Astrocyte of the cerebellum (primary cell): ENCODE results near the gene RHOXF2.
"Not testable (repeated sequence)": the region's sequence is repeated elsewhere in the genome, so short reads cannot be mapped to it uniquely, and the experiment has no call there.

Experiments
- DNase-seq: peaks from one replicate; pipeline ENCODE4 v3.0.0-alpha.2; 2011; ENCODE audit warnings: low read depth
- H3K4me3 ChIP-seq: 2 replicates; pipeline ENCODE4 v1.5.1; 2011; ENCODE audit warnings: mild to moderate bottlenecking, low read depth, low read length, moderate library complexity
- in situ Hi-C: cut with HindIII; loops from 2 replicates; pipeline ENCODE4 v1.10.0; 2017; ENCODE audit warnings: low sequenced_read_pairs
- TF ChIP-seq, protein P1 (sequence below): IDR thresholded peaks from 2 replicates; pipeline ENCODE4 v1.5.1; 2012; ENCODE audit warnings: low read length, low read depth, moderate library complexity, mild to moderate bottlenecking; ENCODE audit errors: missing control alignments

RHOXF2 gene

DNA sequence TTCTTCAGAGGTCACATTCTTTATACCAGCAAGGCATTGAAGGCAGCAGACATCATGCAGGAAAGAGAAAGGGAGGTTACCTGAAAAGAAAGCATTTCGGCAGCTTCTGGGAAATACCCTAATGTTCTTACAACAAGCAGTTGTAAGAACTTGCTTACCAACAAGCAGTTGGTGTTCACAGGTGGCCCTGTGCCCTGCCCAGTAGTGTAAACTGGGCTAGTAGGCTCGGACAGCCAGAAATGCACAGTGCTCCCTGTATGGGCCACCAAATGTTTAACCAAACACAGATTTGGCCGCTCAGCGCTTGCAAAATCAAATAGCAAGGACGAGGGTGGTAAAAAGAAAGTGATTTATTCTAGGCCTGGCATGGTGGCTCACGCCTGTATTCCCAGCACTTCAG, 22.3 kb upstream of the RHOXF2 start:
- in situ Hi-C loops = no loop called here
- TF ChIP-seq, protein P1, sequence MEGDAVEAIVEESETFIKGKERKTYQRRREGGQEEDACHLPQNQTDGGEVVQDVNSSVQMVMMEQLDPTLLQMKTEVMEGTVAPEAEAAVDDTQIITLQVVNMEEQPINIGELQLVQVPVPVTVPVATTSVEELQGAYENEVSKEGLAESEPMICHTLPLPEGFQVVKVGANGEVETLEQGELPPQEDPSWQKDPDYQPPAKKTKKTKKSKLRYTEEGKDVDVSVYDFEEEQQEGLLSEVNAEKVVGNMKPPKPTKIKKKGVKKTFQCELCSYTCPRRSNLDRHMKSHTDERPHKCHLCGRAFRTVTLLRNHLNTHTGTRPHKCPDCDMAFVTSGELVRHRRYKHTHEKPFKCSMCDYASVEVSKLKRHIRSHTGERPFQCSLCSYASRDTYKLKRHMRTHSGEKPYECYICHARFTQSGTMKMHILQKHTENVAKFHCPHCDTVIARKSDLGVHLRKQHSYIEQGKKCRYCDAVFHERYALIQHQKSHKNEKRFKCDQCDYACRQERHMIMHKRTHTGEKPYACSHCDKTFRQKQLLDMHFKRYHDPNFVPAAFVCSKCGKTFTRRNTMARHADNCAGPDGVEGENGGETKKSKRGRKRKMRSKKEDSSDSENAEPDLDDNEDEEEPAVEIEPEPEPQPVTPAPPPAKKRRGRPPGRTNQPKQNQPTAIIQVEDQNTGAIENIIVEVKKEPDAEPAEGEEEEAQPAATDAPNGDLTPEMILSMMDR = no peak
- H3K4me3 ChIP-seq = no peak overlapping the region
- DNase-seq = no peak

DNA sequence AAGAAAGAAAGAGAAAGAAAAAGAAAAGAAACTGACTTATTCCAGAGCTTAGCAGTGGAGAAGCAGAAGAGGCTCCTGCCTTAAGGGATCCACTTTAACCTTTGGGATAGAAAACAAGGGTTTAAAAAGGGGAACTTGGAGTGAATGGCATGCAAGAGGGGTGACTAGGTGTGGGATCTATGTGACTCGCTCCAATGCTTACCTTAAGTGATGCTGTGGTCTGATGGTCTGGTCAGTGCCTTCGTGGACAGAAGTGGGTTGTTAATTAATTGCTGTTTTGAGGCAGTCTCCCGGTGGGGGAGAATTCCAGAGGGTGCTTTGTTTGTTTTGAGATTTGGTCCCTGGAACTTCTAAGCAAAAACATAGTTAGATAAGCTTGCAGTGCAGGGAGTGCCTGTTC, 21.6 kb upstream of the RHOXF2 start:
- no peak overlapping the region for H3K4me3 ChIP-seq
- TF ChIP-seq, protein P1 = no peak
- no peak for DNase-seq
- in situ Hi-C loops = no loop called here

DNA sequence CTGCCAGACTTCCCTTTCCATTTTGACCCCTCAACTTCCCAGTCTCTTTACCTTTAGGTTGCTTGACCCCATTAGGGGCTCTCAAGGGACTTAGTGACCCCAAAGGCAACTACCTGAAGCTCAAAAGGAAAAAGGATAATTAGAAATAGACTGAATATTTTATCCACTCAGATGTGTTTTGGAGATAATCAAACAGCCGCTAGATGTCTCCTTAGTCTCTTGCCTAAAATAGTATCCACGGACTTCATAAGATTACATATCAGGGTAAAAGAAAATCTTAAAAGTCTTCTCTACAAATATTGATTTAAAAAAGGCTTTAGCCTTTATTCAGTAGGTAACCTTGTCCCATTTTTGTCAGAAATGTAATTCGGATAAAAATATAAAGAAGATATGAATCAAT, 21.0 kb upstream of the RHOXF2 start:
- TF ChIP-seq, protein P1 = no peak
- in situ Hi-C loops = no loop called here
- DNase-seq = no peak
- no peak overlapping the region for H3K4me3 ChIP-seq

DNA sequence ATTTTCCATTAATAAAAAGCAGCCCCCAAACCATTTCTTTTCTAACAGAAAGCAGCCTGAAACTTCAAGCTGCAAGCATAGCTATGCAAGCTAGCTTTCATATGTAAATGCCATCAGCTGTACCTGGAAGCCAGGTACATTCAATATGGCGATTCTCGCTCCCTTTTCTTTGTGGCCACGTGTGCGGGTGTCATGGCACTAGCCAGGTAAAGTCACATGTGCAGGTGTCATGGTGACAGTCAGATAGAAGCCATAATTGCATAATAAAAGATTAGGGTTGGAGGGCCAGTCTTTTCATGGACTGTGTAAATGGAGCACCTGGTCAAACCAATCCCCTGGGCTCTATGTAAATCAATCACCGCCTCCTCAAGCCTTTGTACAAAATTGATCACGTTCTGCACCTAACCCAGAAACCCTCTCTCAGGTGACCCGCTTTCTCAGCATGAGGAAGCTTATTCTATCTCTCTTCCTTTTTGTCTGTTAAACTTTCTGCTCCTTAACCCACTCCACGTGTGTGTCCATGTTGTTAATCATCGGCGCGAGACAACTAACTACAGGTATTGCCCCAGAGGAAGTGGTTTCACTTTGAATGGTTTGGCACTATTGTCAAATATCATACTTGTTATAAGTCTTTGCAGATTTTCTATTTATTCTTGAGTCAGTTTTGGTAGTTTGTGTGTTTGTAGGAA, 18.0 kb upstream of the RHOXF2 start:
- TF ChIP-seq, protein P1 = no peak
- H3K4me3 ChIP-seq = no peak overlapping the region
- in situ Hi-C loops = no loop called here
- no peak for DNase-seq

DNA sequence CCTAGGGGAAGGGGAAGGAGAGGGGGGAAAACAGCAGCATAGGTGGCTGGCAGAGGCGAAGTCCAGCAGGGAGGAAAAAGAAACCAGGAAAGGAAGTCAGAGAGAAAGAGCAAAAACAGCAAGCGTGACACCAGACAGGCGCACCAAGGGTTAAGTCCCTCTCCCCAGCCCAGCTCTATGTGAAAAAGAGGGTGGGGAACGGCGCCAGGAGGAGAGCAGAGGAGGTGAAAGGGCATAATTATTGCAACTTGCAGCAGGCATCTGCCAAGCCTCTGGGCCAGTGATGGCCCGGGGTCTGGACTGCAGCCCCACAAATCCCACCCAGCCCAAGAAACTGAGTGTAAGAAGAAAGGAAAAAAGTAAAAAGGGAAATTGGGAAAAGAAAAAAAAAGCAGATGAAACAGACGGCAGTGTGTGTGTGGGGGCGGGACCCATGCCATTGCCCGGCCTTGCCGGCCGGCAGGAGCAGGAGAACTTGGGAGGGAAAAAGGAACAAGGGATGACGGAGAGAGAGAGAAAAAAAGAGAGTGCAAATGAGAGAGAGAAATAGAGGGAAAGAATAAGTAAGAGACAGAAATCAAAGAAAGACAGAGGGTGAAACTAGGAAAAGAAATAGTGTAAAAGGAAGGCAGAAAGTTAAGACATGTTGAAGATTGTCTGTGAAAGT, 14.1 kb upstream of the RHOXF2 start:
- TF ChIP-seq, protein P1 = no peak

DNA sequence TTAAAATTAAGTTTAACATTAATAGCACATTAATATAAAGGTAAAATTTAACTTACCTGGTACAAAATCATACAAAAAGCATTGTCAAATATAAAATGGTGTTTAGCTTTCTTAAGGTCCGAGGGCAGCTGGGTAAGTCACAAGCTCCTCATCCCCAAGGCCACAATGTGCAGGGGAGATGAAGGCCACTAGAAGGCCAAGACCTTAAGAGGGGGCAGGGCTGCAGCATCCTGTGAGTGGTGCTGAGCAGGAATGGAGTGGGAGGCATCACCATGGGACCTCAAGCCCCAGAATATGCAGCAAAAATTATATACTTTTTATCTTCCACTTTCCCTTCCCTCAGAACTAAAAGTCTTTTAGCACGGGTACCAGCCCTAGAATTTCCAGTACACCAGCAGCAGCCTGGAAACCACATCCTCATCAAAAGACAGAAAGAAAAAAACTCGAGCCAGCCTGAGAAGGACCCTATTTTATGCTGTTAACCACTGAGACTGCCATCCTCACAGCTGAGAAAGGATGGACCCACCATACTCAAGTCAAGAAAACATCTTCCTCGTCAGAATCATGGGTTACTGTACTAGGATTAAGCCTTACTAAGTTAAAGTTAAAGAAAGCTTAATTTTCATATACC, 13.0 kb upstream of the RHOXF2 start:
- in situ Hi-C loops = no loop called here
- DNase-seq = no peak
- H3K4me3 ChIP-seq = no peak overlapping the region
- TF ChIP-seq, protein P1 = no peak

More for the DNA sequence above, 14.1 kb upstream of the RHOXF2 start:
- in situ Hi-C loops = no loop called here
- H3K4me3 ChIP-seq = no peak overlapping the region
- DNase-seq = no peak

DNA sequence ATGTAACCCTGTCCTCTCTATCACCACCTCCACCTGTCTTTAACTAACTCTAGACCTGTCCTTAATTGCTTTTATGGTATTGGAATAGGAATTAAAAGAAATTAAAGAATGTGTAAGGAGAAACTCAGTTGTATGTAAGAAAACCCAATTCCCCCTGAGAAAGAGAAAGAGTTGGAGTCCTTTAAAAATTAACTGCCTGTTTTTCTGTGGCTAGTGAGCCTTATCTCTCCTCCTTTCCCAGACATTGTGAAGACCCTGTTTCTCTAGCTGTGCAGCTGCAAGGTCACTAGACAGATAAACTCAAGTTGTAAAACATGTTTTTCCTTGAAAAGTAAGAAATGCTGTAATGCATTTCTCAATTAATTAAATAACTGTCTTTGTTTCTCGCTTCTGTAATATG, 12.1 kb upstream of the RHOXF2 start:
- H3K4me3 ChIP-seq, DNase-seq, in situ Hi-C loops: not testable (repeated sequence)
